ENCODE data around the gene EML6.

EML6 gene

DNA sequence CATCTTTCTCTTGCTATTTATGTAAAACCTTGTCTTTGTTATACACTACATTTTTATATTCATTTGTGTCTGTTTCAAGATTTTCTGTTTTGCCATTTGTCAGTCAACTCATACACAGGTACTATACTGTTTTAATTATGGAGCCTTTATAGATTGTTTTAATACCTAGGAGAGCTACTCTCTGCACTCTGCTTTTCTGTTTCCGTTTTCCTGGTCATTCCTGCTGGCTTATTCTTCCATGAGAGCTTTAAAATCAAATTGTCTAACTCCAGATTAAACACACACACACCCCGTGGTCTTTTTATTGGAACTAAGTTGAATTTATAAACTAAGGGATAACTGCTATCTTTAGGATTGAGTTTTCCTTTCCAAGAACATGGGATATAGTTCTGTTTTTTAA lies 165.6 kb downstream of the EML6 start:
- DNase-seq: no peak

DNA sequence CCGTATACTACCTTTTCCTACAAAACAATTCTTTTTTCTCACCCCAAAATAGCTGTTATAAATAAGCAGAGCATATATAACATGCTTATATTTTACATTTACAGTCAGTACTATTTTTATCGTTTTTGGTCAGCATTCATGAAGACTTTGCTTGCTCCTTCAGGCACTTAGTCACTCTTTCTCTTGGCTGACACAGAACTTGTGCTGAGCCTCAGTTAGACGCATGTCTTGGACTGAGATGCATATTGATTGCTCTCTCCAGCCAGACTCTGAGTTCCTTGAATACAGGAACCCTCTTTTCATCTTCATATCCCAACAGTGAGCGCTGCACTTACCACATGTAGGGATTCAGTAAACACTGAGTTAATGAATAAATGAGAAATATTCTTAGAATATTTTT lies 168.4 kb downstream of the EML6 start:
- no peak for DNase-seq

DNA sequence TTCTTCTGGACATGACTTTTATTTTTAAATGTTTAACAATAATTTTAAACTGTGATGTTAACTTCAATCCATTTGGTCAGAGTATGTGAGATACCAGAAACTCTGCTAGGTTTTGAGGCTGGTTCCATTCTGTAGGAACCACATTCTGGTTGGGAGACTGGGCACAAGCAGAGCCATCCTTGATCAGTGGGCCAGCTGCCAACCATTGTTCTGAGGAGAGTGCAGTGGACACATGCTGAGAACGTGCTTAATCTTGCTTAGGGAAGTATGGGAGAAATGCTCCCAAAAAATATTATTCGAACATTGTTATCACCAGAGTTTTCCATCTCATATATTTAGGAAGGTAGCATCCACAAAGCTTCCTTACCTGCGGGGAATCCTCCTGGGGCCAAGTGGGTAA lies 171.0 kb downstream of the EML6 start:
- no peak for DNase-seq

DNA sequence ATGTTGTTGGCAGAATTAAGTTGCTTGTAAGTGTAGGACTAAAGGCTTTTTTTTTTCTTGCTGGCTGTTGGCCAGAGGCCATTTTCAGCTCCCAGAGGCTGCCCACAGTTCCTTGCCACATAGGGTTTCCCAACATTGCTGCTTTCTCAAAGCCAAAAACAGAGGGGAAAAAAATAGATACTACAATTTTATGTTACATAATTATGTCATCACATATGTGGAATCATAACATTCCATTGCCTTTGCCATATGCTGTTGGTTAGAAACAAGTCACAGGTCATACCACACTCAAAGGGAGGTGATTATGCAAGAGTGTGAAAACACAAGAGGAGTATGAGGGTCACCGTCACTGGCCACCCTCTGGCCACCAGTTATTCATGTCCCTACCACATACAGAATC lies 172.3 kb downstream of the EML6 start:
- DNase-seq: no peak

DNA sequence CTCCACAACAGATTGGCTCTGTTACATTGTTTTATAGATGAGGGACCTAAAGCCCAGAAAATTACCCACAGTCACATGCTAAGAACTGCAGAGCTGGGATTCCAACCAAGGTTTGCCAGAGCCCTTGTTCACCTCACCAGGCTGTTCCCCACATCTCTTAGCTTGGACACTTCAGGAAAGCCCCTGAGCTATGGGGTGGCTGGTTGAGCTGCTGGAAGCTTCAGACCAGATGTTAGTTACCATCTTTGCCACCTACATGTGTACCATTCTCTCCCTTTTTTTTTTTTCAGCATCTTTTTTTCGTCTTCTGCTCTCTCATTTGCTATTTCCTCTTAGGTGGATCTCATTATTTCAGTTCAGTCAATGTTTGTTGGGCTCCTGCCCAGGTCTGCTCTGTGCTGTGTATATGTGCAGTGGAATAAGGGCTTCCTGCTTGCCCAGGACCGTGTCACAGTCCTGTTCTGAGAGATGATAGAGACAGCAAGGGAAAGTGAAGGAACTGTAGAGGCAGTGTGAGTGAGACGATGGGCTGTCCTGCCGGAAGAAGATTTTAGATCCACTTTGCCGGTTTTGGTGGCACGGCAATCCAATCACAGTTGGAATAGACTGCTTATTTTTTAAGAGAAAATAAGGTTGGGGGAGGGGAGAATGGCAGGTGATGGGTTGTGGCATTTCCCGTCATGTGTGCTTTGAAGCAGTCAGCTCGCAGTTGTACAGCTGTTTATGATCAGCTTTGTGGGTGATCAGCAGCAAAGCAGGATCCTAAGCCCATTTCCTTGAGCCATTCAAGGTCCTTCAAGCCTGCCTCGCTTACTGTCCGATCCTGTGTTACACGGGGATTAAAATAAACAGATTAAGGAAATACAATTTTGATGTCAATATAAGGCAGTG lies 174.2 kb downstream of the EML6 start:
- DNase-seq: no peak

DNA sequence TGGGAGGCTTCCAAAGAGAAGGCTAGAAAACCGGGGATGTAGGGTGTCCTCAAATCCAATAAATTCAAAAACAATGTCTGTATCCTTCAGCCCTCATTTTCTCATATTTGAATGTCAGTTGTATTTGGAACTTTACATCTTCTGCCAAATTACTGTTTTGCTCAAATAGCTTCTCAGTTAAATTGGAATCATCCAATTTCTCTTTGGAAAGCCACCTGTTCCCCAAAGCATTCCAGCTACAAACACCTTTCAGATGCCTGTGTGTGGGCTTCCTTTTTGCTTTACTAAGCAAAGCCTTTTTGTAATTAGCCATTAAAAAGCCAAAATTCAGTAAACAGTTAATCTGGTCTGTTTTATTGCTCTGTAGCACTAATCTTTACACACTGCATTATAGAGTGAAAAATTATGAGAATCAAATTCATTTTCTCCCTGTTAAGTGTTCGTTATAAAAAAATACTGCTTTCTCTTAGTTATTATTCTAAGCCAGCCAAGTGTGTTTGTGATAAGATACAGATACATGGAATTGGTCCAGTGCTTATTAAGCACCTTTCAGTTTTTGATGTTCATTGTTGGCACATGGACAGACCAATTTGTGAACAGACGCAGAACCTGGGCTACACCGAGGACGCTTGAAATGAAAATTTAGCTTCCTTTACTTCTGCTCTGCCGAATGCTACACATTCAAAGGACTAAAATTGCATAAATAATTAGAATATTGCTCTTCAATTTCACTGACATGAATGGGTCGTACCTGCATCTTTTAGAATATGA lies 175.2 kb downstream of the EML6 start:
- DNase-seq: no peak

DNA sequence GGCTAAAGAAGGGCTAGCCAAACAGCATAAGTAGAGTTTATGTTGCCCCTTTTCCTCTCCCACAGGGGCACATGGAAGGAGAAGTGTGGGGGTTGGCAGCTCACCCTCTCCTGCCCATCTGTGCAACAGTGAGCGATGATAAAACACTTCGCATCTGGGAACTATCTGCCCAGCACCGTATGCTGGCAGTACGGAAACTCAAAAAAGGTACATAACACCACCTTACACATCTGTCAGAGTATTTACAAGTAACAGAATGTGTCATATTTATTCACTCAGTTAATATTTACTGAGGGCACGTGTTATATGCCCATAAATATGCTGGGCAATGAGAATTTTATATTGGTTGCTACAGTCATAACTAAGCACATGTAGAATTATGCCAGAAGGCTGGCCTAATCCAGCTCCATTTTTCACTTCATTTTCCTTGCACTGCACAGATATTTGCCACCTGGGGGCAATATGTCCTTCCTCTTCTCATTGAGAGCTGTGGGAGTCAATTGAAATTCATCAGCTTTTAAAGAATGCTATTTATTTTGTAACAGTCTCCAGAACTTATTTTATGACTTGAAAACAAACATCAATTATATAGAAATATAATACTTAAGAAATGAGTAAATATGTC lies 176.2 kb downstream of the EML6 start:
- DNase-seq: peak; percentile 70

DNA sequence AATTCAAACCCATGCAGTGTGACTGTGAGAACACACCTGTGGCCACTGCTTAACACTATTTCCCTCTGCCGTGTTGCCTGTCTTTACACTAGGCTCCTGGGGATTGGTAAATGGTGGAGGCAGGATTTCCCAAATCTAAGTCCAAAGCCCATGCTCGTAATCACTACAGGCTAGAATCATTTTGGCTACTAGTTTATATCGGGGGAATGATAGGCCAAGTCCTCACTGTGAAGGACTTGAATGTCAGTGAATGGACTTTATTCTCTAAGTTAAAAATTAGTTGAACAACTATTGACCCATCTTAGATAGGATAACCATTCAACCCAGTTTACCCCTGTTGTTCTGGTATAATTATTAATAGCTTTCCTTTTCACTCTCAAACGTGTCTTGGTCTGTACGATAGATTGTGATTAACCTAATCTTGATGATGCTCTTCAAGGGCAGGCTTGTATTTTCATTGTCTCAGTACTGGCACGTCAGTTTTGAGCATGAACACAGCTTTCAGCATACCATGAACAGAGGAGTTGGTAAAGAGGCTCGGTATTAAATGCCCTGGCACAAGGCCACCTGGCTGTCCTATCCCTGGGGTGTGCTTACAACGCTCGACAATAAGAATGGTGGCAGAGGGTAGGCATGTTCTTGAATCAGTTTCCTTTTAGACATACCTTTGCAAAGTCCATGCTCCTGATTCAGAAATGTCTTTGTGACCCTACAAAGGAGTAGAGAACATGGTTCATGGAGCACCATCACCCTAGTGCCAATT lies 177.9 kb downstream of the EML6 start:
- DNase-seq: no peak

DNA sequence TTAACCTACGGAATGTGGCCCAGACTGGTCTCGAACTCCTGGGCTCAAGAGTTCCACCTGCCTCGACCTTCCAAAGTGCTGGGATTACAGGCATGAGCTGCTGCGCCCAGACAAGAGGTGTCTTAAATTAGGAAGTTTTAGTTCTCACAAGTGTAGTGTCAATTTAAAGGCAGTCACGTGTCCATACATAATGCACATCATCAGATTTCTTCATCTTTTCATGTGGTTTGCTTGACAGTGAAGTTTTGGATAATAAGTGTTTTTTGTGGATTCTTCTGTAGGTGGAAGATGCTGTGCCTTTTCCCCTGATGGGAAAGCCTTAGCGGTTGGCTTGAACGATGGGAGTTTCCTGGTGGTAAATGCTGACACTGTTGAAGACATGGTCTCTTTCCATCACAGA lies 179.3 kb downstream of the EML6 start:
- no peak for DNase-seq

DNA sequence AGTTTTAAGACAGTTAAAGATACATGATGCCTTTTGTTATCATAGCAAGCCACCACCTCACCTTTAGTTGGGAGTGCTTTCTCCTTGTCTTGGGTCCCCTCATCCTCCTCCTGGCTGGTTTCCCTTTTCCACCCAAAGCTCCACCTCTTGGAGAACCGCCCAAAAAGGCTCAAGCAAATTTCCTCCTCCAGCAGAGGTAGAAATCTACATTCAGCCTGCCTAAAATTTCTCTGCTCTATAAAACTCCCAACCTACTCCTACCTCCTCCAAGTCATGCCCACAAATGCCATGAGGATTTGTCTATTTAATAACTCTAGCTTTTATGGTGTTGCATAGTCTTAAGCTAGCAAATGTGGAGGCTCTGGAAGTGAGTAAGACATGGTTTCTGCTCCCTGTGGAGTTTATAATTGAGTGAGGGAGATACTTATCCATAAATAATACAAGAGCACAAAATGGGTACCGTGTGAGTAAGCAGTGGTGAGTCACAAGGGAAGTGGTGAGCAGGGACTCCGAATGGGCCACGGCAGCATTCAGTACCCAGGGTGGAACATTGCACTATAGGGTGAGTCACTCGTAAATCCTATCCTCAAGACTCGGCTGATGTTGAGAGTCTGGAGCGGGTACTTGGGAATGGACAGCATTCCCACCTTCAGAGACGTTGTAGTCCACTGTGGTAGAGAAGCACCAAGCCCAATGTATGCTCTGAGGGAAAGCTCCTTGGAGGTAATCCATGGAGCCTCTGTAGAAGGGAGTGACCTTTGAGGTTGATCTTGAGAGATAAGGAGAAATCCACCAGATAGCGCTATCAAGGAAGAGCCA lies 180.5 kb downstream of the EML6 start:
- DNase-seq: peak; percentile 50

DNA sequence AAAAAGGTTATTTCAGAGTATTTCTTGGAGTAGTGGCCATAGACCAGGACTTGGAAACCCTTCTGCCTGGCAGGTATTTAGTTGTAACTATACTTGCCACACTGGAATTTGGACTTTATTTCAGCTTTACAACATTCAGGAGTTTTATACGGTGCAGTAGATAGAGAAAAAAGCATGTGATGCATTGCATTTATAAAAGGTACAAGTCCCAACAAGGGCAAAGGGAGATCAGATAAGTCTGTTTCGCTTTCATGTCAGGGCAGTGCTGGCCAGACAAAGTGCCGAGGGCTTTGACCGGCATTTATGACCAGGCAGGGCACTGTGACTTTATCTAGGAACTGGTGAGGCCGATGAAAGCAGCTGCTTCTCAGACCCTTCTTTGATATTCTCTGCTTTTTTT lies 181.4 kb downstream of the EML6 start:
- no peak for DNase-seq

DNA sequence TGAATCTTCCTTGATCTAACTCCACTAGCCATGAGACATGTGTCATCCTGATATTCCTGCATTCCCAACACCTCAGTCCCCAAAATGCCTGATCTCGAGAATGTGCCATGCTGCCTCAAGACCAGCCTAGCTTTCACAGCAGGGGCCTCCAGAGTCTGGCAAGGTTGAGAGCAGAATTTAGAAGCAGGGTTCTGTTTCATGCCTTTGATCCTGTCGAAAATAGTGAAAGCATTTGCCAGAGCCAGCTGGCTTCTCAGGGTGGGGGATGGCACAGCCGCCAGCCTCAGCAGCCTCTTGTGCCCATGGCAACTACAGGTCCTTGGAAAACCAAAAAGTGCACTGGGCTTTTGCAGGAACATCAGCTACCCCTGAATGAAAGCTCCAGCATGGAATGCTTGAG lies 183.3 kb downstream of the EML6 start:
- no peak for DNase-seq

DNA sequence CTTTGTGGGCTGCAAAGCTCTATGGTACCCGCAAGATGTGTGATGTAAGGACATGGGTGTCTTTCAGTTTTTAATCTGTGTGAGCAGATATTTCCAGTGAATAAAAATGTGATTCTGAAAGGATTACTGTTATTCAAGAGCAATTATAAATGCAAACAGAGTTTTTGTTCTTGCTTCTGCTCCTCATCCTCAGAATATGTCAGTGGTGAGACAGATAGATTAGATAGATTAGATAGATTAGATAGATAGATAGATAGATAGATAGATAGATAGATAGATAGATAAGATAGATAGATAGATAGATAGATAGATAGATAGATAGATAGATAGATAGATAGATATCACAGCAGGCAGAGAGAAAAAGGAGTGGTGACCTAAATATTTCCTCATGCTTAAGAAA lies 184.2 kb downstream of the EML6 start:
- DNase-seq: no peak

DNA sequence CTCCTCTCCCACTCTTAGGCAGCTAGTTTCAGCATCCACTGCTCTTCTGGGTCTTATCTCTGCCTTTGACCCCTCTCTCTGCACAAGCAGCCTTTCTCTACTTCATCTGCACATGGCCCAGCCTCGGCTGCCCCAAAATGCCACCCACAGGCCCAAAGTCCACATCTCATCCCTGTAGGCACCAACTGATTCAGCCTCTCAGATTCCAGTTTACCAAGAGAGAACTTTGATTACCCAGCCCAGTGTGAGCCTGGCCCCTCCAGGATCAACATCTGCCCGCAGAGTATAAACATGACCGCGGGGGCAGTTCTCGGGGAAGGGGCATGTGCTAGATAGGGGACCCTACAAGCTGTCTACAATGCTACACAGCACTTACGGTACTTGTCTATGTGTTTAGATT lies 185.1 kb downstream of the EML6 start:
- no peak for DNase-seq

DNA sequence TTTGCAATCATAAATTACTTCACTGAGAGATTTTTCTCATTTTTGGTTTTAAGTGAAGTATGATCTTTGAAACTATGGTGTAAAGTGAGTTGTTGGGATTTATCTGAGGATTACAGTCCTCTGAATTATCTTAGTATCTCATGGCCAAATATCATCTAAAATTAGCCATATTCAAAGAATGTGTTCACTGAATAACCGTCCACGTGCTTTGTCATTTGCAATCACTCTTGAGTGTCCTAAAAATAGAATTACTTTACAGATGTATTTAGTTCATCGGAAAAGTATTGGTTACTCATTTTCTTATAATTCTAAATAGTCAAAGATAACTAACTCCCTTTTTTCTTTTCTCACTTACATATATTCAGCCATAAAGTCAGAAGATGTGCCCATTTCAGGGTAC lies 185.5 kb downstream of the EML6 start:
- DNase-seq: no peak

DNA sequence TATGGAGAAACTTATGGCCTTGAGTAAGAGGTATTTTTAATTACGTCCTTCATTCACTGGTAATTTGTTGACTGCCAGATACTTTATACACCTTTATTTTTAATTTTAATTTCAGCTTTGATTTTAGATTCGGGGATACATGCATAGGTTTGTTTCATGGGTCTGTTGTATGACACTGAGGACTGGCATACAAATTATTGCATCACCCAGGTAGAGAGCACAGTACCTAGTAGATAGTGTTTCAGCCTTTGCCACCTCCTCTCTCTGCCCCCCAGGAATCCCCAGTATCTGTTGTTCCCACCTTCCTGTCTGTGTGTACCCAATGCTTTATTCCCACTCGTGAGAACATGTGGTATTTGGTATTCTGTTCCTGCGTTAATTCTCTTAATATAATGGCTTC lies 188.8 kb downstream of the EML6 start:
- DNase-seq: no peak

DNA sequence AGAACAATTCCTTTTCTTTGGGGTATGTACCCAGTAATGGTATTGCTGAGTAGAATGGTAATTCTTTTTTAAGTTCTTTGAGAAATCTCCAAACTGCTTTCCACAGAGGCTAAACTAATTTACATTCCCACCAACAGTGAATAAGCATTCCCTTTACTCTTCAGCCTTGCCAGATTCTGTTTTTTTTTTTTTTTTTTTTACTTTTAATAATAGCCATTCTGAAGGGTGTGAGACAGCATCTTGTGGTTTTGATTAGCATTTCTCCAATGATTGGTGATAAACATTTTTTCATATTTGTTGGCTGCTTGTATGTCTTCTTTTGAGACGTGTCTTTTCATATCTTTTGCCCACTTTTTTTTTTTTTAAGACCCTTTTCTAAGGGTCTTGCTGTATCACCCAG lies 189.4 kb downstream of the EML6 start:
- DNase-seq: no peak

DNA sequence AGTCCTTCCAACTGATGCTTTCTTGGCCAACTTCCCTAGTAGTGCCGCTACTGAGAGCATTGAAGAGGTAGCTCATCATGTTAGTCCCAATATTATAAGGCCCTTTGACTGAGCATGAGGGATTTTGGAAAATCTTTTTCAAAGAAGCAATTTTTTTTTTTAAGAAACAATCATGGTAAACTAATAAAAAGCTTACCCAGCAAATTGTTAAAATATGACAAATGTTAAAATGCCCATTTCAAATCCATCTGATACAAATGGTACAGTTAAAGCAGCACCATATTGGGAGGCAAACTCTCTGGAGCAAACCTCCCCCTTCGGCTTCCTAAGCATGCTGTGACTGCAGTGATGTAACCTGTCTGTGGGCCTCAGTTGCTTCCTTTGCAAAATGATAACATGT lies 191.2 kb downstream of the EML6 start:
- DNase-seq: no peak

DNA sequence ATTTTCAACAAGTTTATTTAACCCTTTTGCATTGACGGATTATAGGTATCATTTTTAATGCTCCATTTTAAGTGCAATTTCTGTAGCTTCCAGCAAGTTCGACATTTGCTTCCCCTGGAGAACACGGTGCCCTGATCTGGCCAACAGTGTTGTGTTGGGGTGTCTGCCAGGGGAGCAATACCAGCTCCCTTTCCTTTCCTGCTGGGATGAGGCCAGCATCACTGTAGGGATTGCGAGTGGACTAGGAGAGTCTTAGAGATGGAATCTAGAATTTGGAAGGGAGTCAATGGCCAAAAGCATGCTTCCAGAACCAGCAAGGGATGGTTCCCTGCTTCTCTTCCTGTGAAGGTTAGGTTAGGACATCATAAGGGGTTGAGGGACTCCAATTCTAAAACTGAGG lies 191.6 kb downstream of the EML6 start:
- no peak for DNase-seq

DNA sequence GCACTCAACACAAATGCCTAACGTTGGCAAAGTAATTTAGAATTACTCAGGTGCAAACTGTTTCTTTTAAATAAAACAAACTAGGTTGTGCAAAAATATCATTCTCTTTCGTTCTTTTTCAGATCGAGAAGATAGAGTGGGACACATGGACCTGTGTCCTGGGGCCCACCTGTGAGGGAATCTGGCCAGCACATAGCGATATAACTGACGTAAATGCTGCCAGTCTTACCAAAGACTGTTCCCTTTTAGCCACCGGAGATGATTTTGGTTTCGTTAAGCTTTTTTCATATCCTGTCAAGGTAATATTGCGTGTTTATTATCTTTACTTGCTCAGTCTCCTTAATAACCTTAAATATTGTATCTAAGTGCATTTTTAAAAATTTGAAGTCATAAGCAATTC lies 193.2 kb downstream of the EML6 start:
- DNase-seq: no peak

DNA sequence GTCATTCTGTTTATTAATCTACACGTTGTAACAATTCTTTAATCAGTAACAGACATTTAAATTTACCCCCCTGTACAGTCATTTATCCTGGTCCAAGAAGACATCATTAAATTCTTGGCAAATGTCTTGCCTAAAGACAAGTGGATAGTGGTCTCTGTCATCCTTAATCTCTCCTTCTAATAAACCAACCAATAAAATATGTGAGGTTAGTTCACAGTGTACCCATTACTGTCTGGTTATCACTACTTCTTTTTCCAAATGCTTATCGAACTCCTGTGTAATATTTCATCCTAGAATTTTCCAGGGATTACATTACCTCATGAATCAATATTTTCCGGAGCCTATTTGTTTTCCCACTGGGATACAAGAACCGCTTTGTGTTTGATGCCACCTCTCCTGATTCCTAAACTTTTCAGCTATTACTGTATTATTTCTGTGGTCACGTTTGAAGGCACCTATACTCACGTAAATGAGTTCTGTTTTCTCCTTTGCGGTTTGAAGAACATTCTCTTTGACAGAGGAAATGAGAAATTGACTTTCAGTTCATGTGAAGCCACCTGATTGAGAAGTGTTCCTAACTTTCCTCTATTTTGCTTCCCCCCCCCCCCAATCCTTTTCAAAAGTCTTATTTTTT lies 195.3 kb downstream of the EML6 start:
- DNase-seq: no peak

DNA sequence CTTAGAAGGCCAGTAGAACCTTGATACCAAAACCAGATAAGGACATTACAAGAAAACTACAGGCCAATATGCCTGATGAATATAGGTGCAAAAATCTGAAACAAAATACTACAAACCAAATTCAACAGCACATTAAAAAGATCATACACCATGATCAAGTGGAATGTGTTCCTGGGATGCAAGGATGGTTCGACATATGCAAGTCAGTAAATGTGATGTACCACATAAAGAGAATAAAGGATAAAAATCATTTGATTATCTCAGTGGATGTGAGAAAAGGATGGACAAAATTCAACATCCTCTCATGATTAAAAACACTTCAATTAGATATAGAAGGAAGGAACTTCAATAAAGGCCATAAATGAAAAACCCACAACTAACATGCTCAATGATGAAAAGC lies 197.2 kb downstream of the EML6 start:
- DNase-seq: no peak

All from hematopoietic multipotent progenitor cell treated with erythropoietin and hydrocortisone succinate and interleukin-3 and kit ligand, for 6 days (in vitro differentiated cells).